Left ventricle myocardium inferior (tissue), 1 donor: Measurements from ENCODE around the gene RBM47. TPM values are rescaled to one million over a fixed set of nuclear protein-coding genes. Genes with fewer than 3 reads are reported as not detected.

Experiments used
- DNase-seq: peaks from one replicate; pipeline ENCODE4 v3.0.0-alpha.2; 2020
- H3K27ac ChIP-seq: fragments of 200-600 bp; replicated peaks from 2 replicates; pipeline ENCODE4 v1.8.0; 2021
- H3K27me3 ChIP-seq: fragments of 200-600 bp; 2 replicates; pipeline ENCODE4 v1.8.0; 2021; ENCODE audit warnings: low read depth
- H3K36me3 ChIP-seq: fragments of 200-600 bp; 2 replicates; pipeline ENCODE4 v1.8.0; 2021
- H3K4me1 ChIP-seq: fragments of 200-600 bp; 2 replicates; pipeline ENCODE4 v1.8.0; 2021
- H3K4me3 ChIP-seq: fragments of 200-600 bp; 2 replicates; pipeline ENCODE4 v1.8.0; 2021; ENCODE audit warnings: mild to moderate bottlenecking, moderate library complexity
- H3K9me3 ChIP-seq: fragments of 200-600 bp; replicated peaks from 2 replicates; pipeline ENCODE4 v1.8.0; 2021
- intact Hi-C: fragments of 100-400 bp; cut with micrococcal nuclease; formaldehyde crosslinking; loops from one replicate; pipeline ENCODE4 v1.11.0; 2022
- total RNA-seq: library from RNA; stranded (reverse); fragmentation: NEBNext Ultra II Directional; extraction: Animal tissue kit (Norgen Biotek cat#: 25700); gene quantifications from one replicate; pipeline ENCODE4 v1.2.1, GENCODE V29; 2021
- TF ChIP-seq, protein P1 (sequence below): fragments of 200-600 bp; IDR thresholded peaks from 2 replicates; pipeline ENCODE4 v1.8.0; 2021; ENCODE audit warnings: antibody characterized with exemption, mild to moderate bottlenecking, borderline replicate concordance
- donor health status: DM: no; HTN: yes; CAD: no; lungs with severe emphysema.

RBM47 gene
- total RNA-seq, 1 donor from 2014 or later, result 2.7 TPM

DNA sequence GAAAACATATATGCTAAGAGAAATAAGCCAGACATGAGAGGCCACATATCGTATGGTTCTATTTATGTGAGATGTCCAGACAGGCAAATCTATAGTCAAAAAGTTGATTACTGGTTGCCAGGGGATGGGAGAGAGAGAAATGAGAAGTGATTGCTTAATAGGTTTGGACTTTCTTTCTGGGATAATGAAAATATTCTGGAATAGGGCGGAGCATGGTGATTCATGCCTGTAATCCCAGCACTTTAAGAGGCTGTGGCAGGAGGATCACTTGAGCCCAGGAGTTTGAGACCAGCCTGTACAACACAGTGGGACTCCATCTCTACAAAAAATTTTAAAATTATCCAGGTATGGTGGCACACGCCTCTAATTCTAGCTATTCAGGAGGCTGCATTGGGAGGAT is 22.4 kb downstream of the RBM47 start:
- TF ChIP-seq, protein P1, sequence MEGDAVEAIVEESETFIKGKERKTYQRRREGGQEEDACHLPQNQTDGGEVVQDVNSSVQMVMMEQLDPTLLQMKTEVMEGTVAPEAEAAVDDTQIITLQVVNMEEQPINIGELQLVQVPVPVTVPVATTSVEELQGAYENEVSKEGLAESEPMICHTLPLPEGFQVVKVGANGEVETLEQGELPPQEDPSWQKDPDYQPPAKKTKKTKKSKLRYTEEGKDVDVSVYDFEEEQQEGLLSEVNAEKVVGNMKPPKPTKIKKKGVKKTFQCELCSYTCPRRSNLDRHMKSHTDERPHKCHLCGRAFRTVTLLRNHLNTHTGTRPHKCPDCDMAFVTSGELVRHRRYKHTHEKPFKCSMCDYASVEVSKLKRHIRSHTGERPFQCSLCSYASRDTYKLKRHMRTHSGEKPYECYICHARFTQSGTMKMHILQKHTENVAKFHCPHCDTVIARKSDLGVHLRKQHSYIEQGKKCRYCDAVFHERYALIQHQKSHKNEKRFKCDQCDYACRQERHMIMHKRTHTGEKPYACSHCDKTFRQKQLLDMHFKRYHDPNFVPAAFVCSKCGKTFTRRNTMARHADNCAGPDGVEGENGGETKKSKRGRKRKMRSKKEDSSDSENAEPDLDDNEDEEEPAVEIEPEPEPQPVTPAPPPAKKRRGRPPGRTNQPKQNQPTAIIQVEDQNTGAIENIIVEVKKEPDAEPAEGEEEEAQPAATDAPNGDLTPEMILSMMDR, result no peak
- no peak for DNase-seq
- Histone ChIP-seq H3K4me1 (no peaks in the 10 kb centered on the region), H3K36me3 (no peaks in the 10 kb centered on the region), H3K27me3 (peaks cover 32% of the 10 kb centered on the region), H3K27ac (no peak overlapping the region), H3K4me3 (no peak overlapping the region), H3K9me3 (no peaks in the 10 kb centered on the region)
- intact Hi-C loops, result no loop called here

DNA sequence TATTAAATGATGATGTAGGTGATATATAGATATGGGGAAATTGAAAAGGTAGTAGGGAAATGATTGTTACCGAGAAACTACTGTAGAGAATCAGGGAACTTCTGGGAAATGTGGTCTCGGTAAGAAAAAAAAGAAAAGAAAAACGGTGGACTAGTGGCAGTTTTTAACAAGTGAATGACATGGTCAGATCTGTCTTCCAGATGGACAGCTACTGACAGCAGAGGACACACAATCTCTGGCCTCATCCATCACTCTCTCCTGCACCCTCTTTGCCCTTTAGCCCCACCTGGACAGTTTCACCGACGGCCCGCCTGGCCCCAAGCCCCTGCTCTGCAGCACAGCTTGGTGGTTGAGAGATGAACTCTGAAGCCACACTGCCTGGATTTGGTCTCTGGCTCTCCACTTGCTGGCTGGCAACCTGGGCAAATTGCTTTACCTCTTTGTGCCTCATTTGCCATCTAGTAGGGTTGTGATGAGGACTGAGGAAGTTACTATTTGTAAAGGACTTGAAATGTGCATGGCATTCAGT is 23.4 kb downstream of the RBM47 start:
- intact Hi-C loops, result no loop called here
- Histone ChIP-seq H3K9me3 (no peaks in the 10 kb centered on the region), H3K27me3 (peaks cover 32% of the 10 kb centered on the region), H3K4me3 (no peak overlapping the region), H3K36me3 (no peaks in the 10 kb centered on the region), H3K27ac (no peak overlapping the region), H3K4me1 (no peaks in the 10 kb centered on the region)
- TF ChIP-seq, protein P1, result no peak
- no peak for DNase-seq

DNA sequence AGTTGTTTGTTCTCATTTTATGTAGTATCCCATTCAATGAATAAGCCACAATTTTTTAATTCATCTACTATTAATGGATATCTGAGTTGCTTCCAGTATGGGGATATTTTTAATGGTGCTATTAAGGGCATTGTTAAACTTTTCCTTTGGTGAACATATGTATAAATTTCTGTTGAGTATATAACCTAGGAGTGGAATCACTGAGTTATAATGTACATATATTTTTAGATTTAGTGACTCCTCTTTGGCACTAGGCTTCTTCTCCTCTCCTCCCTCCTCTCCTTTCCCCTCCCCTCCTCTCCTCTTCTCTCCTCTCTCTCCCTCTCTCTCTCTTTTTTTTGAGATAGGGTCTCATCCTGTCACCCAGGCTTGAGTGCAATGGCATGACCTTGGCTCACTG is 26.4 kb downstream of the RBM47 start:
- intact Hi-C loops, result no loop called here
- H3K36me3 ChIP-seq, result no peaks in the 10 kb centered on the region
- TF ChIP-seq, protein P1, result no peak
- H3K27me3 ChIP-seq, result peaks cover 12% of the 10 kb centered on the region
- no peak overlapping the region for H3K27ac ChIP-seq
- DNase-seq, result no peak
- H3K4me3 ChIP-seq, result no peak overlapping the region
- H3K4me1 ChIP-seq, result no peaks in the 10 kb centered on the region
- no peaks in the 10 kb centered on the region for H3K9me3 ChIP-seq

DNA sequence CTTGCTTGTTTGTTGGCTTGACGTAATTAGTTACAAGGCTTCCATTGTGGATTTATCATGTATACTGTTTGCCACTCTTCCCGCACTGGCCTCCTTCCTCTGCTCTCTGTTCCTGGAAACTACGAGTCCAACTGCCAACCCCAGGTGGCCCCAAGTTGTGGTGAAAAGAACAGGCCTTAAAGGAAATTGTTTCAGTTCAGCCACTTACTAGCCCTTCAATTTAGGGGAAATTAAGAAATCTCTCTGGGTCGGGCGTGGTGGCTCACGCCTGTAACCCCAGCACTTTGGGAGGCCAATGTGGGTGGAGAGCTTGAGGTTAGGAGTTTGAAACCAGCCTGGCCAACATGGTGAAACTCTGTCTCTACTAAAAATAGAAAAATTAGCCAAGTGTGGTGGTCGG is 28.0 kb downstream of the RBM47 start:
- peaks cover 10% of the 10 kb centered on the region for H3K27me3 ChIP-seq
- TF ChIP-seq, protein P1, result no peak

DNA sequence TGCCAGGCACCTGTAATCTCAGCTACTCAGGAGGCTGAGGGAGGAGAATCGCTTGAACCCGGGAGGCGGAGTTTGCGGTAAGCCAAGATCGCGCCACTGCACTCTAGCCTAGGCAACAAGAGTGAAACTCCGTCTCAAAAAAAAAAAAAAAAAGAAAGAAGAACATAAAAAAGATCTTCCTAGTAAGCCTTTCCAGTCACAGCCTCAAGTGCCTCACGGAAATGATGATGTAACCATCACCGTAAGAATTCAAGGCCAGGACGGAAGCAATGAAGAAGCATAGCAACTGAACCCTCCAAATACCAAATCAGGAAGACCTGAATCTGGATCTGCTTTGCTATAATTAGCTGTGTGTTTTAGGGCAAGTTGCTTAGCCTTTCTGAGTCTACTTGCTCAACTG is 28.8 kb downstream of the RBM47 start:
- Histone ChIP-seq H3K9me3 (no peaks in the 10 kb centered on the region), H3K4me3 (no peak overlapping the region), H3K36me3 (no peaks in the 10 kb centered on the region), H3K4me1 (no peaks in the 10 kb centered on the region), H3K27me3 (peaks cover 18% of the 10 kb centered on the region), H3K27ac (no peak overlapping the region)
- no peak for DNase-seq
- intact Hi-C loops, result no loop called here
- TF ChIP-seq, protein P1, result no peak

More for the DNA sequence above, 28.0 kb downstream of the RBM47 start:
- no peaks in the 10 kb centered on the region for H3K36me3 ChIP-seq
- no peak for DNase-seq
- no peaks in the 10 kb centered on the region for H3K4me1 ChIP-seq
- H3K27ac ChIP-seq, result no peak overlapping the region
- intact Hi-C loops, result no loop called here
- H3K9me3 ChIP-seq, result no peaks in the 10 kb centered on the region
- no peak overlapping the region for H3K4me3 ChIP-seq
